ENCODE data around the gene TMEM271.

- no peak for TF ChIP-seq CTCF (IDR thresholded peaks at IDR 0.05; ENCODE audit: low read depth, low read length)
- no peak for TF ChIP-seq EZH2phosphoT487 (IDR thresholded peaks at IDR 0.05; ENCODE audit: low read depth)
Measured at GRCh38 chr4:529563-529962, 46.5 kb downstream of the TMEM271 start.

Measured in OCI-LY3 (cell line).